ENCODE data around the gene SPRR2B. TPM values are rescaled to one million over a fixed set of nuclear protein-coding genes. Genes with fewer than 3 reads are reported as not detected.

SPRR2B gene
- total and polyA plus RNA-seq, 2 of the 13 experiments (the other 11 are each of a cell fraction or from before 2014, with no cell fraction given) = not detected

- TF ChIP-seq TEAD2 (CRISPR knock-in tag; IDR thresholded peaks at IDR 0.05) = no peak
Measured at GRCh38 chr1:153058826-153059784, 12.3 kb downstream of the SPRR2B start (continued).

GRCh38 chr1:153058154-153058553, 13.3 kb downstream of the SPRR2B start:
- CTCF ChIA-PET (ENCODE audit: low intra/inter-chr PET ratio, low total read pairs) = no interaction called here
- no peaks in the 10 kb centered on the region for H3K9me3 ChIP-seq (ENCODE audit: low read length)
- H3K27me3 ChIP-seq (ENCODE audit: control insufficient read depth in 1 of 2, insufficient read depth in 2 of 2, low read length in 2 of 2) = no peaks in the 10 kb centered on the region
- 0% methylated on average over 2 of the region's 2 CpGs for WGBS (ENCODE audit: low lambda C conversion rate)
- no peak for ATAC-seq
- H3K36me3 ChIP-seq (replicated peaks in 1 of 2; ENCODE audit: control insufficient read depth in 1 of 2, insufficient read depth in 2 of 2, low read length in 2 of 2) = no peaks in the 10 kb centered on the region
- TF ChIP-seq ZHX2 (IDR thresholded peaks at IDR 0.05; ENCODE audit: low read depth) = no peak
- no peak for TF ChIP-seq ZHX2 (CRISPR knock-in tag; IDR thresholded peaks at IDR 0.05; ENCODE audit: borderline replicate concordance)
- TF ChIP-seq PHF21A (CRISPR knock-in tag; IDR thresholded peaks at IDR 0.05) = no peak
- no peak for TF ChIP-seq ZBTB39 (CRISPR knock-in tag; IDR thresholded peaks at IDR 0.05)
- H3K79me2 ChIP-seq (ENCODE audit: insufficient read depth, low read length) = no peaks in the 10 kb centered on the region
- no peak overlapping the region for H3K4me3 ChIP-seq (replicated peaks in 1 of 3; ENCODE audit: insufficient read depth in 1 of 3, low read depth in 2 of 3, low read length in 3 of 3)
- intact Hi-C loops (cut with micrococcal nuclease; ENCODE audit: unreplicated experiment) (no loop called here), in situ Hi-C loops (cut with HindIII; ENCODE audit: extremely low pct_ligation_motif_present, low pct_unique_long_range_greater_than_20kb) (no loop called here)
- no peaks in the 10 kb centered on the region for H4K20me1 ChIP-seq (ENCODE audit: insufficient read depth, low read length)
- DNase-seq (ENCODE audit: low spot score) = no peak
- no peak overlapping the region for H3K9ac ChIP-seq (ENCODE audit: insufficient read depth, low read depth, low read length)
- H3K4me2 ChIP-seq (ENCODE audit: low read depth, low read length) = no peak overlapping the region
- no peak overlapping the region for H2AFZ ChIP-seq (ENCODE audit: low read length)
- BruUV-seq (replicated peaks) = no TSS peak
- no peaks in the 10 kb centered on the region for H3K4me1 ChIP-seq (ENCODE audit: insufficient read depth, low read length)
- FAIRE-seq = no peak
- no peak overlapping the region for H3K27ac ChIP-seq (ENCODE audit: extremely low read length, insufficient read depth, low read length)
- POLR2A ChIA-PET = no interaction called here

Data from HepG2 (cell line).